Daoy (cell line): ENCODE results near the gene GFI1B. TPM values are rescaled to one million over a fixed set of nuclear protein-coding genes. Genes with fewer than 3 reads are reported as not detected.
"Not testable (repeated sequence)": the region's sequence is repeated elsewhere in the genome, so short reads cannot be mapped to it uniquely, and the experiment has no call there.

ENCODE experiments used
- DNase-seq: peaks from one replicate; pipeline ENCODE4 v3.0.0-alpha.2; 2015; ENCODE audit warnings: low read depth
- total RNA-seq: library from RNA; depleted of rRNA; stranded (reverse); fragments of >200 nt; shearing (Covaris generic); gene quantifications from 2 replicates; pipeline ENCODE4 v1.2.3, GENCODE V29; 2014

GFI1B gene
- total RNA-seq, 1 experiment from 2014 or later, result not detected

- DNase-seq, result not testable (repeated sequence)
Observed at GRCh38 chr9:132967908-132968307, 10.6 kb upstream of the GFI1B start.

GRCh38 chr9:132969783-132970182 lies 8.7 kb upstream of the GFI1B start:
- DNase-seq, result no peak

- no peak for DNase-seq
Observed at GRCh38 chr9:132970324-132971062, 8.0 kb upstream of the GFI1B start.

- no peak for DNase-seq
Observed at GRCh38 chr9:132973166-132973565, 5.3 kb upstream of the GFI1B start.

- peak; percentile 55 for DNase-seq
Observed at GRCh38 chr9:132973713-132974112, 4.8 kb upstream of the GFI1B start.

GRCh38 chr9:132975961-132976360 lies 2.5 kb upstream of the GFI1B start:
- no peak for DNase-seq

GRCh38 chr9:132976571-132976970 lies 1.9 kb upstream of the GFI1B start:
- no peak for DNase-seq

GRCh38 chr9:132978112-132978450 lies 413 bp upstream of the GFI1B start:
- DNase-seq, result no peak

- no peak for DNase-seq
Observed at GRCh38 chr9:132980157-132980556, 1.7 kb downstream of the GFI1B start.

- no peak for DNase-seq
Observed at GRCh38 chr9:132982458-132982857, 4.0 kb downstream of the GFI1B start.

GRCh38 chr9:132983491-132984201 lies 5.2 kb downstream of the GFI1B start:
- no peak for DNase-seq

GRCh38 chr9:132984202-132985070 lies 5.9 kb downstream of the GFI1B start:
- no peak for DNase-seq

GRCh38 chr9:132985071-132985350 lies 6.5 kb downstream of the GFI1B start:
- DNase-seq, result no peak

- DNase-seq, result no peak
Observed at GRCh38 chr9:132985489-132985888, 7.0 kb downstream of the GFI1B start.

- no peak for DNase-seq
Observed at GRCh38 chr9:132986114-132986513, 7.6 kb downstream of the GFI1B start.

- peak; percentile 60 for DNase-seq
Observed at GRCh38 chr9:132986640-132987620, 8.4 kb downstream of the GFI1B start.

GRCh38 chr9:132988244-132989013 lies 9.9 kb downstream of the GFI1B start:
- DNase-seq, result no peak

- no peak for DNase-seq
Observed at GRCh38 chr9:132989014-132989310, 10.5 kb downstream of the GFI1B start.

GRCh38 chr9:132989414-132989996 lies 11.0 kb downstream of the GFI1B start:
- DNase-seq, result no peak

GRCh38 chr9:132989998-132990557 lies 11.6 kb downstream of the GFI1B start:
- not testable (repeated sequence) for DNase-seq
